A549 (cell line): ENCODE data around the gene MERTK.

Experiments
- CTCF ChIP-seq: fragments of >200 bp; sonication (Bioruptor Twin); formaldehyde crosslinking; IDR thresholded peaks from 3 replicates; pipeline ENCODE4 v1.5.1; 2016
- SREBF2 ChIP-seq: fragments of 450-650 bp; IDR thresholded peaks from 2 replicates; pipeline ENCODE4 v1.6.1; 2014; ENCODE audit warnings: mild to moderate bottlenecking, moderate library complexity

- no peak for TF ChIP-seq SREBF2
- no peak for TF ChIP-seq CTCF
Observed at GRCh38 chr2:111884592-111884964, 13.8 kb upstream of the MERTK start.
